ENCODE data around the gene ETFRF1. TPM values are rescaled to one million over a fixed set of nuclear protein-coding genes. Genes with fewer than 3 reads are reported as not detected.

The ETFRF1 gene
- total RNA-seq, 4 donors from 2014 or later, result 3.6 to 84.2 (median 24.1) TPM

- Histone ChIP-seq H3K36me3 (no peaks in the 10 kb centered on the region), H3K27ac (no peak overlapping the region), H3K9me3 (no peaks in the 10 kb centered on the region), H3K4me3 (peak overlapping the region in 1 of 4 donors; percentile 1), H3K27me3 (no peaks in the 10 kb centered on the region), H3K4me1 (peaks cover 0 to 6% (median 1%) of the 10 kb centered on the region in 4 donors)
- 39 to 40% methylated on average over 2 of the region's 2 CpGs for WGBS, 2 donors (ENCODE audit: low coverage in 1 of 2)
- peak in 4 of 5 experiments; percentile 48 to 62 (median 58) for TF ChIP-seq CTCF (IDR thresholded peaks at IDR 0.05)
- no peak for TF ChIP-seq POLR2A (IDR thresholded peaks at IDR 0.05)
- TF ChIP-seq POLR2AphosphoS5 (IDR thresholded peaks at IDR 0.05), result no peak
- no peak for TF ChIP-seq EP300 (IDR thresholded peaks at IDR 0.05; ENCODE audit: low read depth)
- intact Hi-C loops (cut with DNase I; ENCODE audit: low total_unique reads), result no loop called here
- in situ Hi-C loops (cut with MboI; ENCODE audit: low pct_ligation_motif_present in 1 of 4, low pct_unique_long_range_greater_than_20kb in 1 of 4, low sequenced_read_pairs in 3 of 4), result no loop called here
- DNase-seq, result no peak
These were observed 39.9 kb upstream of the ETFRF1 start for GRCh38 chr12:25155022-25155576.

DNA sequence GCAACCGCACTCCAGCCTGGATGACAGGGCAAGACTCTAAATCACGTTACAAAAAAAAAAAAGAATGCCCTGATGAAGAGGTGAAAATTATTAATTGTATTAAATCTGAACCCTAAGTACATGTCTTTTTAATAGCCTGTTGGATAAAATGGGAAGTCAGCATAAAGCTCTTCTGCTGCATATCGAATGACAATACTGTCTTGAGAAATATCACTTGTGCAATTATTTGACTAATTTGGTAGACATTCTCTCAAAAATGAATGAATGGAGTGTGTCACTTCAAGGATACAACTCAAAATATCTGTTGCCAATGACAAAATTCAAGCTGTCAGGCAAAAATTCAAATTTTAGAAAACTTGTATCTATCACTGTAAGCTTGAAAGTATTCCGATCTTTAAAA lies 39.0 kb upstream of the ETFRF1 start:
- Histone ChIP-seq H3K4me3 (no peak overlapping the region), H3K27me3 (no peaks in the 10 kb centered on the region), H3K36me3 (no peaks in the 10 kb centered on the region), H3K27ac (no peak overlapping the region), H3K4me1 (peaks cover 0 to 6% (median 1%) of the 10 kb centered on the region in 4 donors), H3K9me3 (no peaks in the 10 kb centered on the region)
- in situ Hi-C loops (cut with MboI; ENCODE audit: low pct_ligation_motif_present in 1 of 4, low pct_unique_long_range_greater_than_20kb in 1 of 4, low sequenced_read_pairs in 3 of 4), result no loop called here
- no peak for TF ChIP-seq CTCF (IDR thresholded peaks at IDR 0.05)
- TF ChIP-seq POLR2AphosphoS5 (IDR thresholded peaks at IDR 0.05), result no peak
- no peak for TF ChIP-seq EP300 (IDR thresholded peaks at IDR 0.05; ENCODE audit: low read depth)
- no peak for TF ChIP-seq POLR2A (IDR thresholded peaks at IDR 0.05)
- WGBS, 2 donors (ENCODE audit: low coverage in 1 of 2), result 93% methylated on average over 1 to 4 of the region's 4 CpGs
- DNase-seq, result no peak
- intact Hi-C loops (cut with DNase I; ENCODE audit: low total_unique reads), result no loop called here

DNA sequence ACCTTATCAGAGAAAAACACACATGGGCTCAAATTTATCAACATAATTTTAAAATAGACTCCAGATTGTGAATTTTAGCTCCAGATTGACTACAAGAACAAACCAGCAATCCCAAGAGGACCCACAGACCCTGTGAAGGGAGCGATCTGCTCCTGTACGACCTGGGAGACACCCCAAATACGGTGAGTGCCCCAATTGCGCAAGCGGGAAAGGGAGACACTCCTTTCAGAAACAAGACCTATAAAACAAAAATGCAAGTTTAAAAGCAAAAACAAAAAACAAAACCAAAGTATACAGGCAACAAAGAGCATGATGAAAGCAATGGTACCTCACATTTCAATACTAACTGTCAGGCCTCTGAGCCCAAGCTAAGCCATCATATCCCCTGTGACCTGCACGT lies 32.2 kb upstream of the ETFRF1 start:
- H3K27me3 ChIP-seq, result no peaks in the 10 kb centered on the region
- WGBS, 2 donors (ENCODE audit: low coverage in 1 of 2), result 88 to 90% methylated on average over 5 to 6 of the region's 6 CpGs
- no peaks in the 10 kb centered on the region for H3K4me1 ChIP-seq
- DNase-seq, result no peak
- TF ChIP-seq CTCF (IDR thresholded peaks at IDR 0.05) (no peak), EP300 (IDR thresholded peaks at IDR 0.05; ENCODE audit: low read depth) (no peak), POLR2AphosphoS5 (IDR thresholded peaks at IDR 0.05) (no peak), POLR2A (IDR thresholded peaks at IDR 0.05) (no peak)
- H3K4me3 ChIP-seq, result no peak overlapping the region
- intact Hi-C loops (cut with DNase I; ENCODE audit: low total_unique reads), result no loop called here
- no peaks in the 10 kb centered on the region for H3K36me3 ChIP-seq
- in situ Hi-C loops (cut with MboI; ENCODE audit: low pct_ligation_motif_present in 1 of 4, low pct_unique_long_range_greater_than_20kb in 1 of 4, low sequenced_read_pairs in 3 of 4), result no loop called here
- no peaks in the 10 kb centered on the region for H3K9me3 ChIP-seq
- H3K27ac ChIP-seq, result no peak overlapping the region

DNA sequence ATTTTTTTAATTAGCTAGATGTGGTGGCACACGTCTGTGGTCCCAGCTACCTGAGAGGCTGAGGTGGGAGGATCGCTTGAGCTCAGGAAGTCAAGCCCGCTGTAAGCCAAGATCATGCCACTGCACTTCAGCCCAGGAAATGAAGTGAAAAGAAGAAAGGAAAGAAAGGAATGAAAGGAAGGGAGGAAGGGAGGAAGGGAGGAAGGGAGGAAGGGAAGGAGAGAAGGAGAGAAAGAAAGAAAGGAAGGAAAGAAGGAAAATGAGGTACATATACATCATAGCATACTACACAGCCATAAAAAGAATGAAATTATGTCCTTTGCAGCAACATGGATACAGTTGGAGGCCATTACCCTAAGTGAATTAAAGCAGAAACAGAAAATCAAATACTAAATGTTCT lies 12.3 kb upstream of the ETFRF1 start:
- no peak overlapping the region for H3K4me3 ChIP-seq
- no peaks in the 10 kb centered on the region for H3K36me3 ChIP-seq
- no peak for DNase-seq
- intact Hi-C loops (cut with DNase I; ENCODE audit: low total_unique reads), result no loop called here
- no peak for TF ChIP-seq POLR2AphosphoS5 (IDR thresholded peaks at IDR 0.05)
- TF ChIP-seq EP300 (IDR thresholded peaks at IDR 0.05; ENCODE audit: low read depth), result no peak
- no peak for TF ChIP-seq POLR2A (IDR thresholded peaks at IDR 0.05)
- TF ChIP-seq CTCF (IDR thresholded peaks at IDR 0.05), result no peak
- H3K4me1 ChIP-seq, result no peaks in the 10 kb centered on the region
- WGBS, 2 donors (ENCODE audit: low coverage in 1 of 2), result 77 to 94% methylated on average over 3 of the region's 3 CpGs
- H3K27ac ChIP-seq, result no peak overlapping the region
- H3K27me3 ChIP-seq, result no peaks in the 10 kb centered on the region
- H3K9me3 ChIP-seq, result peaks cover 0 to 4% of the 10 kb centered on the region in 2 donors
- in situ Hi-C loops (cut with MboI; ENCODE audit: low pct_ligation_motif_present in 1 of 4, low pct_unique_long_range_greater_than_20kb in 1 of 4, low sequenced_read_pairs in 3 of 4), result no loop called here
